GM18907 (cell line): ENCODE data around the gene SLC16A11.
A peak's percentile ranks its signal among the peaks of the same experiment; 100 is the strongest.

ENCODE experiments used
- ATAC-seq: cut with Tn5 transposase; IDR thresholded peaks from one replicate; pipeline ENCODE4 v1.9.1; 2021; ENCODE audit warnings: mild to moderate bottlenecking, moderate library complexity; ENCODE audit not compliant: unreplicated experiment

Gene SLC16A11

DNA sequence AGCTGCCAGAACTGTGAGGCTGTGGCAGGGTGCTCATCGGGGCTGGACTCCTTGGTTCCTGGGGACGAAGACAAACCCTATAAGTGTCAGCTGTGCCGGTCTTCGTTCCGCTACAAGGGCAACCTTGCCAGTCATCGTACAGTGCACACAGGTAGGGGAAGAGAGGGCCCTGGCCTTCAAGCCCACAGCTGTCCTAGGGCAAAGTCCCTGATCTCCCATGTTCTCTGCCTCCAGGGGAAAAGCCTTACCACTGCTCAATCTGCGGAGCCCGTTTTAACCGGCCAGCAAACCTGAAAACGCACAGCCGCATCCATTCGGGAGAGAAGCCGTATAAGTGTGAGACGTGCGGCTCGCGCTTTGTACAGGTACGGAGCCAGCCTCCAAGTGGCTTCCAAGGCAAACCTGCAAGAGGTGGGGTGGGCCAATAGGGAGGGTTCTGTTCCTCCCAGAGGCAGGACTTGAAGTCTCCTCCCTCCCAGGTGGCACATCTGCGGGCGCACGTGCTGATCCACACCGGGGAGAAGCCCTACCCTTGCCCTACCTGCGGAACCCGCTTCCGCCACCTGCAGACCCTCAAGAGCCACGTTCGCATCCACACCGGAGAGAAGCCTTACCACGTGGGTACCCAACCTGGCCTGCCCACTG, 17.3 kb downstream of the SLC16A11 start:
- no peak for ATAC-seq

- ATAC-seq, result no peak
Observed at GRCh38 chr17:7025245-7025644, 18.6 kb downstream of the SLC16A11 start.

- ATAC-seq, result no peak
Observed at GRCh38 chr17:7024402-7024785, 19.5 kb downstream of the SLC16A11 start.

DNA sequence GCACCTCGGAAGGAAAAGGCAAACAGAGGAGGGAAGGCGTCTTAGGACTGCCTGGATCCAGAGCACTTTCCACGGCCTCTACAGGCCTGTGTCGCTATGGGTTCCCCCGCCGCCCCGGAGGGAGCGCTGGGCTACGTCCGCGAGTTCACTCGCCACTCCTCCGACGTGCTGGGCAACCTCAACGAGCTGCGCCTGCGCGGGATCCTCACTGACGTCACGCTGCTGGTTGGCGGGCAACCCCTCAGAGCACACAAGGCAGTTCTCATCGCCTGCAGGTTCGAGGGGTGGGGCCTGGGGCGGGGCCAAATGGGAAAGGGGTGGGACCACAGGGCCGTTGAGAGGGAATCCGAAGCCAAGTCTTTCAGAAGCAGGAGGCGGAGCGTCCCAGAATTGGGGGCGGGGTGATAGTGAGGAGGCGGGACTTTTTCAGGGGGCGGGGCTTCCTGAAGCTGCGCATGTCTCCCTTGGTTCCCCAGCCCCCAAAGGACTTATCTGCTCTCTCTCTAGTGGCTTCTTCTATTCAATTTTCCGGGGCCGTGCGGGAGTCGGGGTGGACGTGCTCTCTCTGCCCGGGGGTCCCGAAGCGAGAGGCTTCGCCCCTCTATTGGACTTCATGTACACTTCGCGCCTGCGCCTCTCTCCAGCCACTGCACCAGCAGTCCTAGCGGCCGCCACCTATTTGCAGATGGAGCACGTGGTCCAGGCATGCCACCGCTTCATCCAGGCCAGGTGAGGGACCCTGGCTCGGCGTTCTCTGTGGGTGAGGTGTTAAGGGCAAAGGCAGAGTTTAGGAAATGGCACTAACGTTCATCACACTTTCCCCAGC, 20.1 kb downstream of the SLC16A11 start:
- ATAC-seq, result no peak

DNA sequence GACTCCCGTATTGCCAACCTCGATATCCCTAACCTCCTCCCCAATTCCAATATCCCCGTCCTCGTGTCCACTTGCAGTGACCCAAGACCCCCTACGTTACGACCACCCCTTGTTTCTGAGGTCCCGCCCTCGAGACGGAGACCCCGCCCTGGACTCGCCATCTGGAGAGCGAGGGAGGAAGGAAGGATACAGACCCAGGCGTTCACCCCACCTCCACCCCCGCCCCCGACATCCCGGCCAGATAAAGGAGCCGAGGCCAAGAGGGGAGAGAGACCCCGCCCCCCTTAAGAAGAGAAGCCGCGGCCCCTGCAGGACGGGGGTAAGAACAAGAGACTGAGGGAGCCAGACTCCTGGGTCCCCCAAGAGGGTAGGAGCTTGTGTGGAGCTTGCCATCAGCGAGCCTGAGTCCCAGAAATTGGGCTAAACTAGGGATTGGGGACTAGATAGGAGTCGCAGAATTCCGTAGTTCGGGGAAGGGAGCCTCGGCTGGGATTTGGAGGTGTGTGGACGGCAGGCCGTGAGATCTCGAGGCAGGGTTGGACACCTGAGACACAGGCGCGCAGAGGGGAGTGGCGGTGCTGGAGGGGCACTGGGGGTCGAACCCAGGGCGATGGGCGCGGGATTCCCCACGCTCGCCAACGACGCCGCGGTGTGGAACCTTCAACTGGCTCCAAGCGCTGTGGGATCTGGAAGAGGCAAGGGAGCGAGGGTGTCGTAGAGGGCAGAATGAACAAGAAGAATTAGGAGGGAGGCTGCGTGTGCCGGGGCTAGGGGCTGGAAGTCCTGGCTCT, 20.9 kb downstream of the SLC16A11 start, which contains the start of gene BCL6B:
Gene BCL6B (plus strand): TSS at position 270 of the 791 bp plus-strand sequence. CDS start 622 bp downstream, outside the sequence.
- no peak for ATAC-seq

DNA sequence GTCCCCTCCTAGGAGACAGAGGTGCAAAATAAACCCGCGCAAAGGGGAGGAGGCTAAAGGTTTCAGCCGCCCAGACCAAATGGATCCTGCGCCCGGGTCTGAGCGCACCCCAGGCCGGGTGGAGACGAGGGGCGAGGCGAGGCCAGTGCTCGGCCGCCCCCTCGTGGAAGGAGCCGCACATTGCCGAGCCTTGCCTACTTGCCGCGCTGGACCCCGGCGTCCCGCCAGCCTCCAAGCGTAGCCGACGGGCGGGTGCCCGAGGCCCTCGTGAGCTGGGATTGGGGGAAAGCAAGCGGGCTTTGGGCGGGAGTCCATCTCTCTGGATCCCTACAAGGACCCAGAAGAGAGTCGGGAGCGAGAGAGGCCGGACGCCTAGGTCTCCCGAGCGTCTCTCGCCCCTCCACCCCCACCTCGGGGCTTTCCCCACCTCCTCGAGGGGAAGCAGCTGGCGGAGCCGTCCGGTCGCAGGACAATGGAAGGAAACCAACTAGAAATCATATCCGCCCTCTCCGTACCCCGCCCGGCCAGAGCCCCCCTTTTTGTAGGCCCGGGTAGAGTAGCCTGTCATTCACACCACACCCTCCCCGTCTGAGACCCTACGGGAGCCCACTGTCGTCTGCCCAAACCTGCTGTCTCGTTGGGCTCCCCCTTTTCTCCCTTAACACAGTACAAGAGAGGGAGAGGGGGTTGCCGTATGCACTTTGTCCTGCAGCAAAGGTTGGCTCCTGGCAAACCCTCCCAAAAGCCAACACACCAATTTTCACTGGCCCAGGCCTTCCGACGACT, 21.7 kb downstream of the SLC16A11 start:
- ATAC-seq, result peak; percentile 69

DNA sequence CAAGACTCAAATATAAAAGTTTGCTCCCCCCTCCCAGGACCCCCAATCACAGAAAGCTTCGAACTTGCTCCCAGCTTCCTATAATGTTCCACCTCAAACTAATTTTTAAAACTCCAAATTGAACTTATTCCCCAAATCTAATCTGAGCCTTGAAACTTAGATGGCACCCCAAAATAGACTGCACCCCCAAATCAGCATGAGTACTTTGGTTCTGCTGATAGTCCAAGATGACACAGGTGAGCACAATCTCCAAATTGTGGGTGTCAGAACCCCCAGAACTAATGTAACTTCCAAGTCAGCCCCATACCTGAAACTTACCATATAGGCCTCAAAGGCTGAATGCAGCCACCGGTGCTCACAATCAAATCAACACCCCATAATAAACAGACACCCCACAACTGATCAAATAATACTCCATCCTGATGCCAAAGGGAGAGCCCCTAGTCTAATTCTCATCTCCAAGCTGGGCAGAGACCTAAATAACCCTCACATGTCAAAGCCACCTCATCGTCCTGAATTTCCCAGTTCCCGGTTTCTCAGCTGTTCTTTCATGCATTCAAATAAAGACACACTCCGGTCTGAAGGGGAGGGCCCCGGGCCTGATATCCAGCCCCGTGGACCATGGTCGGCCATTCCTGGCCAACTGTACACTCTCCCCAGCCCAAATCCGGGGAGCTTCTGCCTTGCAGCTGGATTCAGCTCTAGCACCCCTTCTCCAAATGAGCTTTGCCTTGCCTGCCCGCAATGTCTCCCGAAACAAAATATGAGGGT, 22.8 kb downstream of the SLC16A11 start:
- ATAC-seq, result no peak

- no peak for ATAC-seq
Observed at GRCh38 chr17:7019839-7020519, 23.9 kb downstream of the SLC16A11 start.

DNA sequence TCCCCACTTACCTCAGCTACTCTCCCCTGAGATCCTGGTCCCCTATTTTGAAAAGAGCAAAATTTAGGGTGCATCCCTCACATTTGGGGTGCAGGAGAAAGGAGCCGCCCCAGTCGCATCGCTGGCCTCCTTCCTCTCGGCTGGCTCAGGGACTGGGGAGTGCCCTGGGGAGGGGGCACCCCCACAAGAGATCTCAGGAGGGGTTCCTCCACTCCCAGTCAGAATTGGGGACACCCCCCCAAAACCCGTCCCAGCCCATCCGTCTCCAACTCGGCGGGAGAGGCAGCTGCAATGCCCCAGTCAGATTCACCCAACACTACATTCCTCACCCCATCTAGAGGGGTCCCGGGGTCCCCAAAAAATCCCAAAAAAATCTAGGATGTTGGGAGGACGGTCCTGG, 24.5 kb downstream of the SLC16A11 start:
- ATAC-seq, result no peak

- no peak for ATAC-seq
Observed at GRCh38 chr17:7018331-7018964, 25.4 kb downstream of the SLC16A11 start.

- ATAC-seq, result no peak
Observed at GRCh38 chr17:7017827-7018200, 26.1 kb downstream of the SLC16A11 start.

- ATAC-seq, result no peak
Observed at GRCh38 chr17:7016886-7017826, 26.7 kb downstream of the SLC16A11 start.

- no peak for ATAC-seq
Observed at GRCh38 chr17:7016418-7016817, 27.5 kb downstream of the SLC16A11 start.

GRCh38 chr17:7014995-7015958, 28.6 kb downstream of the SLC16A11 start:
- peak; percentile 32 for ATAC-seq

DNA sequence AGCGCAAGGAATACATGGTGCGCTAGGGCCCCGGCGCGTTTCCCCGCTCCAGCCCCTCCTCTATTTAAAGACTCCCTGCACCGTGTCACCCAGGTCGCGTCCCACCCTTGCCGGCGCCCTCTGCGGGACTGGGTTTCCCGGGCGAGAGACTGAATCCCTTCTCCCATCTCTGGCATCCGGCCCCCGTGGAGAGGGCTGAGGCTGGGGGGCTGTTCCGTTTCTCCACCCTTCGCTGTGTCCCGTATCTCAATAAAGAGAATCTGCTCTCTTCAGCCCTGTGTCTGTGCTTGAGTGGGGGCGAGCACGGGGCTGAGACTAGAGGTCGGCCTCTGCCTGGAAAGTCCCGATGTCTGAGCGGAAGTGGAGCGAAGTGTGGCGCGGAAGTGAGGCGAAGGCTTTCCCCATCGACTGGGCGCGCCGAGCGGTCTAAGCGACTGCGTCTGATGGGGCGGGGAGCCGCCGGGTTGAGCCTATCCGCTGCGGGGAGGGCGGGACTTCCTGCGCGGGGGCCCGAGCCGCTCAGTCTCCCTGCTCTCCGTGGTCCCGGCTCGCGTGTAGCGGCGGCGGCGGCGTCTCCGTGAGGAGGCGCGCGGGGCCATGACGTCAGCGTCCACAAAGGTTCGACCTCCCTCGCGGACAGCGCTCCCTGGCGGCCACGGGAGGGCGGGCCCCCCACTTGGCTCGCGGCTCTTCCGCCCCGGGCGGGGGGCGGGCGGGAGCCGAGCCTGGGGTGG, 29.5 kb downstream of the SLC16A11 start:
- ATAC-seq, result peak; percentile 77

DNA sequence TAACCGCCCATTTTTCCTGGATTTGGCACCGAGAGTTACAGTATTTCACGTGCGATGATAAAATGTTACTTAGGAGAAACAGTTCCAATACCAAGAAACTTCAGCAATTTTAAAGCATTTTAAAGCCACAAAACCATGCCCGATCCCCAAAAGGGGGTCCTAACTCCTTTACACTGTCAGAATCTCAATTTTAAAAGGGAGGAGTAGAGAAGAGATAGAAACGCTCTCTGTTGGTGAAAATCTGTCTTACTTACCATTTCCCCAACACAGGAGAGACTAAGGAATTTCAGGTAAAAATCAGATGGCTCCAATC, 32.0 kb downstream of the SLC16A11 start:
- no peak for ATAC-seq
